Adipocyte (in vitro differentiated cells): Measurements from ENCODE around the gene TUBB1.

Source experiments
- DNase-seq: peaks from one replicate; pipeline ENCODE4 v3.0.0-alpha.2; 2015; ENCODE audit warnings: low read depth
- H3K27me3 ChIP-seq: replicated peaks from 2 replicates; pipeline ENCODE4 v1.7.0; 2013; ENCODE audit warnings: mild to moderate bottlenecking, low read length, moderate library complexity; ENCODE audit not compliant: control insufficient read depth, insufficient read depth
- H3K36me3 ChIP-seq: 2 replicates; pipeline ENCODE4 v1.7.0; 2013; ENCODE audit warnings: low read length, mild to moderate bottlenecking, moderate library complexity; ENCODE audit not compliant: control insufficient read depth, insufficient read depth, severe bottlenecking
- H3K4me1 ChIP-seq: 2 replicates; pipeline ENCODE4 v1.7.0; 2013; ENCODE audit warnings: mild to moderate bottlenecking, low read length, moderate library complexity; ENCODE audit not compliant: control insufficient read depth, insufficient read depth
- H3K4me3 ChIP-seq: 2 replicates; pipeline ENCODE4 v1.7.0; 2013; ENCODE audit warnings: mild to moderate bottlenecking, low read length, moderate library complexity
- H3K9ac ChIP-seq: 2 replicates; pipeline ENCODE4 v1.7.0; 2013; ENCODE audit warnings: mild to moderate bottlenecking, low read length, moderate library complexity
- H3K9me3 ChIP-seq: 2 replicates; pipeline ENCODE4 v1.7.0; 2013; ENCODE audit warnings: mild to moderate bottlenecking, low read length, moderate library complexity; ENCODE audit not compliant: control insufficient read depth

The TUBB1 gene

GRCh38 chr20:59074456-59074855, 55.2 kb downstream of the TUBB1 start:
- no peak overlapping the region for H3K4me3 ChIP-seq
- H3K4me1 ChIP-seq, result no peaks in the 10 kb centered on the region
- no peak overlapping the region for H3K9ac ChIP-seq
- H3K36me3 ChIP-seq, result no peaks in the 10 kb centered on the region
- H3K27me3 ChIP-seq, result peaks cover 63% of the 10 kb centered on the region
- peak; percentile 5 for DNase-seq
- no peaks in the 10 kb centered on the region for H3K9me3 ChIP-seq

GRCh38 chr20:59075934-59076508, 56.8 kb downstream of the TUBB1 start:
- Histone ChIP-seq H3K36me3 (no peaks in the 10 kb centered on the region), H3K4me3 (no peak overlapping the region), H3K9ac (no peak overlapping the region), H3K9me3 (no peaks in the 10 kb centered on the region), H3K4me1 (no peaks in the 10 kb centered on the region), H3K27me3 (peaks cover 63% of the 10 kb centered on the region)
- DNase-seq, result no peak
